ENCODE data around the gene ITGA1. TPM values are rescaled to one million over a fixed set of nuclear protein-coding genes. Genes with fewer than 3 reads are reported as not detected.

ITGA1 gene
- total and polyA plus RNA-seq, 4 donors: 24.2 to 187 (median 48.5) TPM

DNA sequence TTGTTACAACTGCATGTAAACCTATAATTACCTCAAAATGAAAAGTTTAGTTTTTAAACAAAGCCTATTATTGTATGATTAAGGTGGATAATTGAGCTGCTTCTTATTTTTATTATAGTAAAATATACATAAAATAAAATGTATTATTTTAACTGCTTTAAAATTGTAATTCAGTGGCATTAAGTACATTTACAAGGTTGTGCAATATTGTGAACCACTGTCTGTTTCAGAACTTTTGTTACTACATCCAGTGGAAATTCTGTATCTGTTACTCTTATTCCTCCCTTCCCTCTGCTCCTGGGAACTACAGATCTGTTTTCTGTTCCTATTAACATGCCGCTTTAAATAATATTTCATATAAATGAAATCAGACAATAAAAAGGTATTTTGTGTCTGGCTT is 37.1 kb downstream of the ITGA1 start:
- H3K9me3 ChIP-seq (ENCODE audit: control insufficient read depth in 4 of 4, low read length in 3 of 4): no peaks in the 10 kb centered on the region
- H3K4me1 ChIP-seq (ENCODE audit: control insufficient read depth in 4 of 4, insufficient read depth in 4 of 4, low read length in 3 of 4): peaks cover 0 to 32% (median 19%) of the 10 kb centered on the region in 4 donors
- no peaks in the 10 kb centered on the region for H3K36me3 ChIP-seq (ENCODE audit: control insufficient read depth in 4 of 4, insufficient read depth in 3 of 4, low read depth in 1 of 4, low read length in 3 of 4)
- H3K9ac ChIP-seq (ENCODE audit: low read depth in 1 of 2, low read length in 2 of 2): no peak overlapping the region
- H3K4me3 ChIP-seq (ENCODE audit: low read depth in 1 of 3, low read length in 3 of 3): no peak overlapping the region
- WGBS: 99% methylated on average over 1 of the region's 1 CpG
- DNase-seq (ENCODE audit: low spot score): no peak
- no peak overlapping the region for H3K27ac ChIP-seq (ENCODE audit: low read depth in 1 of 2, low read length in 2 of 2)
- H3K27me3 ChIP-seq (ENCODE audit: control insufficient read depth in 4 of 4, insufficient read depth in 4 of 4, low read length in 3 of 4): no peaks in the 10 kb centered on the region
- TF ChIP-seq JUND (IDR thresholded peaks at IDR 0.05) (no peak), EGR1 (IDR thresholded peaks at IDR 0.05; ENCODE audit: low read depth in 2 of 2) (no peak), GABPA (IDR thresholded peaks at IDR 0.05 in 1 of 2, conservative IDR thresholded peaks at IDR 0.05 in 1 of 2) (no peak), RAD21 (IDR thresholded peaks at IDR 0.05) (no peak), FOXA2 (IDR thresholded peaks at IDR 0.05) (no peak), NR2F2 (IDR thresholded peaks at IDR 0.05) (no peak), YY1 (IDR thresholded peaks at IDR 0.05) (no peak), FOXA1 (IDR thresholded peaks at IDR 0.05) (no peak)
- TF ChIP-seq, protein P1, sequence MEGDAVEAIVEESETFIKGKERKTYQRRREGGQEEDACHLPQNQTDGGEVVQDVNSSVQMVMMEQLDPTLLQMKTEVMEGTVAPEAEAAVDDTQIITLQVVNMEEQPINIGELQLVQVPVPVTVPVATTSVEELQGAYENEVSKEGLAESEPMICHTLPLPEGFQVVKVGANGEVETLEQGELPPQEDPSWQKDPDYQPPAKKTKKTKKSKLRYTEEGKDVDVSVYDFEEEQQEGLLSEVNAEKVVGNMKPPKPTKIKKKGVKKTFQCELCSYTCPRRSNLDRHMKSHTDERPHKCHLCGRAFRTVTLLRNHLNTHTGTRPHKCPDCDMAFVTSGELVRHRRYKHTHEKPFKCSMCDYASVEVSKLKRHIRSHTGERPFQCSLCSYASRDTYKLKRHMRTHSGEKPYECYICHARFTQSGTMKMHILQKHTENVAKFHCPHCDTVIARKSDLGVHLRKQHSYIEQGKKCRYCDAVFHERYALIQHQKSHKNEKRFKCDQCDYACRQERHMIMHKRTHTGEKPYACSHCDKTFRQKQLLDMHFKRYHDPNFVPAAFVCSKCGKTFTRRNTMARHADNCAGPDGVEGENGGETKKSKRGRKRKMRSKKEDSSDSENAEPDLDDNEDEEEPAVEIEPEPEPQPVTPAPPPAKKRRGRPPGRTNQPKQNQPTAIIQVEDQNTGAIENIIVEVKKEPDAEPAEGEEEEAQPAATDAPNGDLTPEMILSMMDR (IDR thresholded peaks at IDR 0.05; ENCODE audit: low read depth, low read length, missing input control): no peak
- TF ChIP-seq, protein P2, sequence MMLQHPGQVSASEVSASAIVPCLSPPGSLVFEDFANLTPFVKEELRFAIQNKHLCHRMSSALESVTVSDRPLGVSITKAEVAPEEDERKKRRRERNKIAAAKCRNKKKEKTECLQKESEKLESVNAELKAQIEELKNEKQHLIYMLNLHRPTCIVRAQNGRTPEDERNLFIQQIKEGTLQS (IDR thresholded peaks at IDR 0.05): no peak

DNA sequence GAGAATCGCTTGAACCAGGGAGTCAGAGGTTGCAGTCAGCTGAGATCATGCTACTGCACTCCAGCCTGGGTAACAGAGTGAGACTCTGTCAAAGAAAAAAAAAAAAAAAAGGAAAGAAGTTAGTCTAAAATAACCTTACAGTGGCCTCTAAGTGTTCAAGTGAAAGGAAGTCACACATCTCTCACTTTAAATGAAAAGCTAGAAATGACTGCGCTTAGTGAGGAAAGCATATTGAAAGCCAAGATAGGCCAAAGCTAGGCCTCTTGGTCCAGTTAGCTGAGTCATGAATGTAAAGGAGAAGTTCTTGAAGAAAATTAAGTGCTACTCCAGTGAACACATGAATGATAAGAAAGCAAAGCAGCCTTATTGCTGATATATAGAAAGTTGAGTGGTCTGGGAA is 38.1 kb downstream of the ITGA1 start:
- TF ChIP-seq EGR1 (IDR thresholded peaks at IDR 0.05; ENCODE audit: low read depth in 2 of 2) (no peak), TAF1 (conservative IDR thresholded peaks at IDR 0.05) (no peak), JUND (IDR thresholded peaks at IDR 0.05) (no peak), RAD21 (IDR thresholded peaks at IDR 0.05) (no peak), FOXA2 (IDR thresholded peaks at IDR 0.05) (no peak), GABPA (IDR thresholded peaks at IDR 0.05 in 1 of 2, conservative IDR thresholded peaks at IDR 0.05 in 1 of 2) (no peak)
- TF ChIP-seq, protein P3, sequence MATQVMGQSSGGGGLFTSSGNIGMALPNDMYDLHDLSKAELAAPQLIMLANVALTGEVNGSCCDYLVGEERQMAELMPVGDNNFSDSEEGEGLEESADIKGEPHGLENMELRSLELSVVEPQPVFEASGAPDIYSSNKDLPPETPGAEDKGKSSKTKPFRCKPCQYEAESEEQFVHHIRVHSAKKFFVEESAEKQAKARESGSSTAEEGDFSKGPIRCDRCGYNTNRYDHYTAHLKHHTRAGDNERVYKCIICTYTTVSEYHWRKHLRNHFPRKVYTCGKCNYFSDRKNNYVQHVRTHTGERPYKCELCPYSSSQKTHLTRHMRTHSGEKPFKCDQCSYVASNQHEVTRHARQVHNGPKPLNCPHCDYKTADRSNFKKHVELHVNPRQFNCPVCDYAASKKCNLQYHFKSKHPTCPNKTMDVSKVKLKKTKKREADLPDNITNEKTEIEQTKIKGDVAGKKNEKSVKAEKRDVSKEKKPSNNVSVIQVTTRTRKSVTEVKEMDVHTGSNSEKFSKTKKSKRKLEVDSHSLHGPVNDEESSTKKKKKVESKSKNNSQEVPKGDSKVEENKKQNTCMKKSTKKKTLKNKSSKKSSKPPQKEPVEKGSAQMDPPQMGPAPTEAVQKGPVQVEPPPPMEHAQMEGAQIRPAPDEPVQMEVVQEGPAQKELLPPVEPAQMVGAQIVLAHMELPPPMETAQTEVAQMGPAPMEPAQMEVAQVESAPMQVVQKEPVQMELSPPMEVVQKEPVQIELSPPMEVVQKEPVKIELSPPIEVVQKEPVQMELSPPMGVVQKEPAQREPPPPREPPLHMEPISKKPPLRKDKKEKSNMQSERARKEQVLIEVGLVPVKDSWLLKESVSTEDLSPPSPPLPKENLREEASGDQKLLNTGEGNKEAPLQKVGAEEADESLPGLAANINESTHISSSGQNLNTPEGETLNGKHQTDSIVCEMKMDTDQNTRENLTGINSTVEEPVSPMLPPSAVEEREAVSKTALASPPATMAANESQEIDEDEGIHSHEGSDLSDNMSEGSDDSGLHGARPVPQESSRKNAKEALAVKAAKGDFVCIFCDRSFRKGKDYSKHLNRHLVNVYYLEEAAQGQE (IDR thresholded peaks at IDR 0.05): no peak
- TF ChIP-seq, protein P4, sequence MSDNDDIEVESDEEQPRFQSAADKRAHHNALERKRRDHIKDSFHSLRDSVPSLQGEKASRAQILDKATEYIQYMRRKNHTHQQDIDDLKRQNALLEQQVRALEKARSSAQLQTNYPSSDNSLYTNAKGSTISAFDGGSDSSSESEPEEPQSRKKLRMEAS (IDR thresholded peaks at IDR 0.05): no peak
- TF ChIP-seq, protein P2 (IDR thresholded peaks at IDR 0.05): no peak
- TF ChIP-seq, protein P5, sequence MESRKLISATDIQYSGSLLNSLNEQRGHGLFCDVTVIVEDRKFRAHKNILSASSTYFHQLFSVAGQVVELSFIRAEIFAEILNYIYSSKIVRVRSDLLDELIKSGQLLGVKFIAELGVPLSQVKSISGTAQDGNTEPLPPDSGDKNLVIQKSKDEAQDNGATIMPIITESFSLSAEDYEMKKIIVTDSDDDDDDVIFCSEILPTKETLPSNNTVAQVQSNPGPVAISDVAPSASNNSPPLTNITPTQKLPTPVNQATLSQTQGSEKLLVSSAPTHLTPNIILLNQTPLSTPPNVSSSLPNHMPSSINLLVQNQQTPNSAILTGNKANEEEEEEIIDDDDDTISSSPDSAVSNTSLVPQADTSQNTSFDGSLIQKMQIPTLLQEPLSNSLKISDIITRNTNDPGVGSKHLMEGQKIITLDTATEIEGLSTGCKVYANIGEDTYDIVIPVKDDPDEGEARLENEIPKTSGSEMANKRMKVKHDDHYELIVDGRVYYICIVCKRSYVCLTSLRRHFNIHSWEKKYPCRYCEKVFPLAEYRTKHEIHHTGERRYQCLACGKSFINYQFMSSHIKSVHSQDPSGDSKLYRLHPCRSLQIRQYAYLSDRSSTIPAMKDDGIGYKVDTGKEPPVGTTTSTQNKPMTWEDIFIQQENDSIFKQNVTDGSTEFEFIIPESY (IDR thresholded peaks at IDR 0.05): no peak
- H3K27me3 ChIP-seq (ENCODE audit: control insufficient read depth in 4 of 4, insufficient read depth in 4 of 4, low read length in 3 of 4): no peaks in the 10 kb centered on the region
- 85% methylated on average over 2 of the region's 2 CpGs for WGBS
- H3K9ac ChIP-seq (ENCODE audit: low read depth in 1 of 2, low read length in 2 of 2): no peak overlapping the region
- peaks cover 0 to 37% (median 19%) of the 10 kb centered on the region in 4 donors for H3K4me1 ChIP-seq (ENCODE audit: control insufficient read depth in 4 of 4, insufficient read depth in 4 of 4, low read length in 3 of 4)
- H3K4me3 ChIP-seq (ENCODE audit: low read depth in 1 of 3, low read length in 3 of 3): no peak overlapping the region
- no peak for DNase-seq (ENCODE audit: low spot score)
- no peaks in the 10 kb centered on the region for H3K36me3 ChIP-seq (ENCODE audit: control insufficient read depth in 4 of 4, insufficient read depth in 3 of 4, low read depth in 1 of 4, low read length in 3 of 4)
- no peaks in the 10 kb centered on the region for H3K9me3 ChIP-seq (ENCODE audit: control insufficient read depth in 4 of 4, low read length in 3 of 4)
- no peak overlapping the region for H3K27ac ChIP-seq (ENCODE audit: low read depth in 1 of 2, low read length in 2 of 2)

All from liver (tissue), 9 donors.